Measurements from ENCODE around the gene BBS4.
"Not testable (repeated sequence)": the region's sequence is repeated elsewhere in the genome, so short reads cannot be mapped to it uniquely, and the experiment has no call there.

The BBS4 gene

DNA sequence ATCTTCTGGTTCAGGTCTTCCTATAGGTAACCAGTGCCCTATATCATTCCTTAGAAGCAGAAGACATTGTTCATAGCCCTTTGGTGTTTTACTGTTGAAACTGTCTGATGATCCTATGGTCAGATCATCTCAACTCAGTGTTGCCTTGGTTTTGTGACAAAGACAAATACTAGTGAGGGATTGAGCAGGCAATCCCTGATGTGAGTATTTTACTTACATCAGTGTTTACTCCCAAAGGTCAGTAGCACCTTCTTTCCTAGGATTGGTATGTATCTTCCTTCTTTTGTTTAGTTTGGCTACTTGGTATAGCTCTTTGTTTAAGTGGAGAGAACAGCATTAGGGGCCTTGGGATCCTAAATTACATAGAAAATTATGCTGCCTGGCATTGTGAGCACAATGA, 41.1 kb downstream of the BBS4 start:
- intact Hi-C loops (cut with DNase I; ENCODE audit: low total_unique reads), result no loop called here
- TF ChIP-seq, protein P1, sequence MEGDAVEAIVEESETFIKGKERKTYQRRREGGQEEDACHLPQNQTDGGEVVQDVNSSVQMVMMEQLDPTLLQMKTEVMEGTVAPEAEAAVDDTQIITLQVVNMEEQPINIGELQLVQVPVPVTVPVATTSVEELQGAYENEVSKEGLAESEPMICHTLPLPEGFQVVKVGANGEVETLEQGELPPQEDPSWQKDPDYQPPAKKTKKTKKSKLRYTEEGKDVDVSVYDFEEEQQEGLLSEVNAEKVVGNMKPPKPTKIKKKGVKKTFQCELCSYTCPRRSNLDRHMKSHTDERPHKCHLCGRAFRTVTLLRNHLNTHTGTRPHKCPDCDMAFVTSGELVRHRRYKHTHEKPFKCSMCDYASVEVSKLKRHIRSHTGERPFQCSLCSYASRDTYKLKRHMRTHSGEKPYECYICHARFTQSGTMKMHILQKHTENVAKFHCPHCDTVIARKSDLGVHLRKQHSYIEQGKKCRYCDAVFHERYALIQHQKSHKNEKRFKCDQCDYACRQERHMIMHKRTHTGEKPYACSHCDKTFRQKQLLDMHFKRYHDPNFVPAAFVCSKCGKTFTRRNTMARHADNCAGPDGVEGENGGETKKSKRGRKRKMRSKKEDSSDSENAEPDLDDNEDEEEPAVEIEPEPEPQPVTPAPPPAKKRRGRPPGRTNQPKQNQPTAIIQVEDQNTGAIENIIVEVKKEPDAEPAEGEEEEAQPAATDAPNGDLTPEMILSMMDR (IDR thresholded peaks at IDR 0.05), result no peak
- Histone ChIP-seq H3K27me3 (no peaks in the 10 kb centered on the region), H3K4me3 (no peak overlapping the region), H3K36me3 (peaks cover 15 to 43% (median 20%) of the 10 kb centered on the region in 3 donors), H3K9me3 (no peaks in the 10 kb centered on the region), H3K4me1 (no peaks in the 10 kb centered on the region), H3K27ac (no peak overlapping the region)
- DNase-seq, result no peak

DNA sequence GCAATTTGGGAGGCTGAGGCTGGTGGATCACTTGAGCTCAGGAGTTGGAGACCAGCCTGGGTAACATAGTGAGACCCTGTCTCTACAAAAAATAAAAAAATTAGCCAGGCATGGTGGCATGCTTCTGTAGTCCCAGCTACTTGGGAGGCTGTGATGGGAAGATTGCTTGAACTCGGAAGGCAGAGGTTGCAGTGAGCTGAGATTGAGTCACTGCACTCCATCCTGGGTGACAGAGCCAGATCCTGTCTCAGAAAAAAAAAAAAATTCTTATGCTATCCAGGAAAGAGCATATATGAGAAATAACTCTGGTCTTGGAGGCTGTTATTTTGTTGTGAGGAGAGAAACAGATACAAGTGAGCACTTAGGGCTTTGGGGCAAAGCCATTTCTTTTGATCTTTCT, 42.2 kb downstream of the BBS4 start:
- H3K4me1 ChIP-seq; H3K4me3 ChIP-seq; intact Hi-C loops (cut with DNase I; ENCODE audit: low total_unique reads); H3K9me3 ChIP-seq; H3K27ac ChIP-seq; DNase-seq; H3K27me3 ChIP-seq: not testable (repeated sequence)
- H3K36me3 ChIP-seq, result peaks cover 24 to 54% (median 26%) of the 10 kb centered on the region in 3 donors

DNA sequence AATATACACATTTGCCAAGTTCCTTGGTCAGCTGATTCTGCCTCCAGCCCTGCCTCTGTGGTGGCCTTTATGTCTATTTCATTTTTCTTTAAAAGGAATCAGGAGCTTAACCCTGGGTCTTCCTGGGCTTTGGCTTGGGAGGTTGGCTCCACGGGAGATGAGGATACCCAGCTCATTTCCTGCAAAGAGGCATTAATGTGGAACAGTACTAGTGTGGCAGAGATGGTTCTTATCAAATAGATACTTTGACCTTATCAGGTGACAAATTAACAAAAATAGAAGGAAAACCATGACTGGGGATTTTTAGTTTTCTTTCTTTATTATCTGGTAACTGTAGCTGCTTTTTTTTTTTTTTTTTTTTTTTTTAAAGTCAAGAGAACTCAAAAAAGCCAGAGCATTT, 42.8 kb downstream of the BBS4 start:
- H3K27ac ChIP-seq, result no peak overlapping the region
- peaks cover 26 to 54% (median 26%) of the 10 kb centered on the region in 3 donors for H3K36me3 ChIP-seq
- no peak overlapping the region for H3K4me3 ChIP-seq
- no peaks in the 10 kb centered on the region for H3K9me3 ChIP-seq
- TF ChIP-seq, protein P1 (IDR thresholded peaks at IDR 0.05), result no peak
- no peak for DNase-seq
- intact Hi-C loops (cut with DNase I; ENCODE audit: low total_unique reads), result no loop called here
- no peaks in the 10 kb centered on the region for H3K4me1 ChIP-seq
- H3K27me3 ChIP-seq, result no peaks in the 10 kb centered on the region

DNA sequence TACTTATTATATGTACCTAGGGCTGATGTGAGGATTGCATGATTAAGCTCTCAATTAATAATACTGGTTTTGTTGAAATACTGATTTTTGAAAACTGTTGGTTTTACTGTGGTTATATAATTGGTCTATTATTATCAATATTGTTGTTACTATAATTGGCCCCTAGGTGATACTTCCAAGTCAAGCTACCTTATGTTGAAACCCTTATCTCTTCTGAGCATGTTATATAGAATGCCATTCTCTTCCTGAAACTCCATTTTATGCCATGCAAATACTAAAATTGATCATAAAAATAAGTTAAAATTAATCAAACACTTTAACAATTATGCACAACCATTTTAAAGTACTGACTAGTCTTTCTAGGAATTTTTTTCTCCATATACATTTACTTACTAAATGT, 46.1 kb downstream of the BBS4 start:
- TF ChIP-seq, protein P1 (IDR thresholded peaks at IDR 0.05), result no peak
- Histone ChIP-seq H3K36me3 (peaks cover 37 to 71% (median 55%) of the 10 kb centered on the region in 3 donors), H3K4me3 (no peak overlapping the region), H3K27ac (no peak overlapping the region), H3K27me3 (no peaks in the 10 kb centered on the region), H3K9me3 (no peaks in the 10 kb centered on the region), H3K4me1 (no peaks in the 10 kb centered on the region)
- intact Hi-C loops (cut with DNase I; ENCODE audit: low total_unique reads), result no loop called here
- DNase-seq, result no peak

DNA sequence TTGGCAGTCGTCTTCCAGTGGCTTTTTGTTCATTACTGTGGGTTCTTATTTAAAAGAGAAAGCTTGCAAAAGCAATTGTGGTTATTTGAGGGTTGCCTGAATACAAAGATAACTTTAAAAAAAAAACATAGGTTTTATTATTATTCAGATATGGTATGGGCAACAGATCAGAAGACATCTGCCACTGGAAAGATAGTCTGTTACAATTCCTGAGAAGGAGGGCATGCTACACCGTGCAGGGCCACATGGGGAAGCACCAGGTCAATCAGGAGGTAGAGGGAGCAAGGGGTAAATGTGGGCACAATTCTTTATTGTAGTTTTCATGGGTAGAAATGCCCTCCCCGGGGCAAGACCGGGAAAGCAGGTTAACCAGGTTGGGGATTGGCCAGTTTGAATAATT, 46.5 kb downstream of the BBS4 start:
- TF ChIP-seq, protein P1 (IDR thresholded peaks at IDR 0.05), result no peak
- DNase-seq, result no peak
- peaks cover 37 to 73% (median 59%) of the 10 kb centered on the region in 3 donors for H3K36me3 ChIP-seq
- no peak overlapping the region for H3K4me3 ChIP-seq
- intact Hi-C loops (cut with DNase I; ENCODE audit: low total_unique reads), result no loop called here
- no peaks in the 10 kb centered on the region for H3K27me3 ChIP-seq
- no peaks in the 10 kb centered on the region for H3K4me1 ChIP-seq
- no peaks in the 10 kb centered on the region for H3K9me3 ChIP-seq
- no peak overlapping the region for H3K27ac ChIP-seq

DNA sequence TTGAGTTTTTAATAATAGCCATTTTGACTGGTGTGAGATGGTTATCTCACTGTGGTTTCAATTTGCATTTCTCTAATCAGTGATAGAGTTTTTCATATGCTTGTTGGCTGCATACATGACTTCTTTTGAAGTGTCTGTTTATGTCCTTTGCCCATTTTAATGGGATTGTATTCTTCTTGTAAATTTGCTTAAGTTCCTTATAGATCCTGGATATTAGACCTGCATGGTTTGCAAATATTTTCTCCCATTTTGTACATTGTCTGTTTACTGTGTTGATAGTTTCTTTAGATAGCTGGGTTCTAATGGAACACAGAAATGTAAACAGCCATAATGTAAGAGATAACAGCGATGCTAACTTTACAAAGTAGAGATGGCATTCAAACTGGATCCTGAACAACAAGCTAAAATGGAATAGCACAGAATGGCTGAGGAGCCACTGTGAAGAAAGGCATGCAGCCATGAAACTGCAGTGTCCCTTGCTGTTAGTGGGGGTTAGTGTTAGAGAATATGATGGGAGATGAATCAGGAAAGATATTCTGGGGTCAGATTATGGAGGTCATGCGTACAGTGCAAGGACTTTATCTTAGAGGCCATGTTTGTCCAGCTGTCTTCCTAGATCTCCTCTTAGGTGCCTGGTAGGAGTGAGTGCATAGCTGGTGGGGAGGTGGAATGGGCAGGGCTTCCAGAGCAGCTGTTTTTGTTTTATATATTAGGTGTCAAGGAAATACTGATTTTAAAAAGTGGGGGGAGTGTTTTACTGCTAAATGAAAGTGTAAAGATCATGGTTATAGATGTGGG, 48.1 kb downstream of the BBS4 start:
- TF ChIP-seq, protein P1 (IDR thresholded peaks at IDR 0.05), result no peak
- no peak for DNase-seq
- H3K4me1 ChIP-seq, result no peaks in the 10 kb centered on the region
- H3K4me3 ChIP-seq, result no peak overlapping the region
- H3K9me3 ChIP-seq, result no peaks in the 10 kb centered on the region
- H3K27me3 ChIP-seq, result no peaks in the 10 kb centered on the region
- intact Hi-C loops (cut with DNase I; ENCODE audit: low total_unique reads), result no loop called here
- no peak overlapping the region for H3K27ac ChIP-seq
- H3K36me3 ChIP-seq, result peaks cover 47 to 76% (median 75%) of the 10 kb centered on the region in 3 donors
